ENCODE measurements around the gene MTUS2.

Gene MTUS2

GRCh38 chr13:29456419-29456818, 636.3 kb downstream of the MTUS2 start:
- no peaks in the 10 kb centered on the region for H3K9me3 ChIP-seq (ENCODE audit: control insufficient read depth, low read length)
- no peak overlapping the region for H3K27ac ChIP-seq (ENCODE audit: insufficient read depth, low read length, poor library complexity, severe bottlenecking)
- H3K36me3 ChIP-seq (ENCODE audit: control insufficient read depth, insufficient read depth, low read length): no peaks in the 10 kb centered on the region
- no peaks in the 10 kb centered on the region for H3K27me3 ChIP-seq (replicated peaks; ENCODE audit: control insufficient read depth, insufficient read depth, low read length, poor library complexity, severe bottlenecking)
- H3K4me3 ChIP-seq (ENCODE audit: insufficient read depth, low read depth, low read length, poor library complexity, severe bottlenecking): no peak overlapping the region
- DNase-seq: no peak
- H3K4me1 ChIP-seq (ENCODE audit: control insufficient read depth, insufficient read depth, low read length, poor library complexity, severe bottlenecking): no peaks in the 10 kb centered on the region

- Histone ChIP-seq H3K9me3 (ENCODE audit: control insufficient read depth, low read length) (no peaks in the 10 kb centered on the region), H3K4me3 (ENCODE audit: insufficient read depth, low read depth, low read length, poor library complexity, severe bottlenecking) (no peak overlapping the region), H3K27ac (ENCODE audit: insufficient read depth, low read length, poor library complexity, severe bottlenecking) (no peak overlapping the region), H3K4me1 (ENCODE audit: control insufficient read depth, insufficient read depth, low read length, poor library complexity, severe bottlenecking) (no peaks in the 10 kb centered on the region), H3K27me3 (replicated peaks; ENCODE audit: control insufficient read depth, insufficient read depth, low read length, poor library complexity, severe bottlenecking) (no peaks in the 10 kb centered on the region), H3K36me3 (ENCODE audit: control insufficient read depth, insufficient read depth, low read length) (no peaks in the 10 kb centered on the region)
- DNase-seq: no peak
Measured at GRCh38 chr13:29457299-29457698, 637.2 kb downstream of the MTUS2 start.

GRCh38 chr13:29458419-29458818, 638.3 kb downstream of the MTUS2 start:
- Histone ChIP-seq H3K27me3 (replicated peaks; ENCODE audit: control insufficient read depth, insufficient read depth, low read length, poor library complexity, severe bottlenecking) (no peaks in the 10 kb centered on the region), H3K4me1 (ENCODE audit: control insufficient read depth, insufficient read depth, low read length, poor library complexity, severe bottlenecking) (no peaks in the 10 kb centered on the region), H3K9me3 (ENCODE audit: control insufficient read depth, low read length) (no peaks in the 10 kb centered on the region), H3K27ac (ENCODE audit: insufficient read depth, low read length, poor library complexity, severe bottlenecking) (no peak overlapping the region), H3K36me3 (ENCODE audit: control insufficient read depth, insufficient read depth, low read length) (no peaks in the 10 kb centered on the region), H3K4me3 (ENCODE audit: insufficient read depth, low read depth, low read length, poor library complexity, severe bottlenecking) (no peak overlapping the region)
- no peak for DNase-seq

GRCh38 chr13:29459813-29460355, 639.7 kb downstream of the MTUS2 start:
- no peaks in the 10 kb centered on the region for H3K27me3 ChIP-seq (replicated peaks; ENCODE audit: control insufficient read depth, insufficient read depth, low read length, poor library complexity, severe bottlenecking)
- H3K4me1 ChIP-seq (ENCODE audit: control insufficient read depth, insufficient read depth, low read length, poor library complexity, severe bottlenecking): no peaks in the 10 kb centered on the region
- DNase-seq: no peak
- no peak overlapping the region for H3K4me3 ChIP-seq (ENCODE audit: insufficient read depth, low read depth, low read length, poor library complexity, severe bottlenecking)
- no peaks in the 10 kb centered on the region for H3K9me3 ChIP-seq (ENCODE audit: control insufficient read depth, low read length)
- no peak overlapping the region for H3K27ac ChIP-seq (ENCODE audit: insufficient read depth, low read length, poor library complexity, severe bottlenecking)
- no peaks in the 10 kb centered on the region for H3K36me3 ChIP-seq (ENCODE audit: control insufficient read depth, insufficient read depth, low read length)

GRCh38 chr13:29464105-29464679, 644.1 kb downstream of the MTUS2 start:
- Histone ChIP-seq H3K27me3 (replicated peaks; ENCODE audit: control insufficient read depth, insufficient read depth, low read length, poor library complexity, severe bottlenecking) (no peaks in the 10 kb centered on the region), H3K36me3 (ENCODE audit: control insufficient read depth, insufficient read depth, low read length) (no peaks in the 10 kb centered on the region), H3K4me1 (ENCODE audit: control insufficient read depth, insufficient read depth, low read length, poor library complexity, severe bottlenecking) (no peaks in the 10 kb centered on the region), H3K9me3 (ENCODE audit: control insufficient read depth, low read length) (no peaks in the 10 kb centered on the region), H3K4me3 (ENCODE audit: insufficient read depth, low read depth, low read length, poor library complexity, severe bottlenecking) (no peak overlapping the region), H3K27ac (ENCODE audit: insufficient read depth, low read length, poor library complexity, severe bottlenecking) (no peak overlapping the region)
- DNase-seq: no peak

- Histone ChIP-seq H3K9me3 (ENCODE audit: control insufficient read depth, low read length) (no peaks in the 10 kb centered on the region), H3K4me1 (ENCODE audit: control insufficient read depth, insufficient read depth, low read length, poor library complexity, severe bottlenecking) (no peaks in the 10 kb centered on the region), H3K36me3 (ENCODE audit: control insufficient read depth, insufficient read depth, low read length) (no peaks in the 10 kb centered on the region), H3K27ac (ENCODE audit: insufficient read depth, low read length, poor library complexity, severe bottlenecking) (no peak overlapping the region), H3K27me3 (replicated peaks; ENCODE audit: control insufficient read depth, insufficient read depth, low read length, poor library complexity, severe bottlenecking) (no peaks in the 10 kb centered on the region), H3K4me3 (ENCODE audit: insufficient read depth, low read depth, low read length, poor library complexity, severe bottlenecking) (no peak overlapping the region)
- no peak for DNase-seq
Measured at GRCh38 chr13:29465741-29466293, 645.7 kb downstream of the MTUS2 start.

- Histone ChIP-seq H3K9me3 (ENCODE audit: control insufficient read depth, low read length) (no peaks in the 10 kb centered on the region), H3K36me3 (ENCODE audit: control insufficient read depth, insufficient read depth, low read length) (no peaks in the 10 kb centered on the region), H3K4me1 (ENCODE audit: control insufficient read depth, insufficient read depth, low read length, poor library complexity, severe bottlenecking) (no peaks in the 10 kb centered on the region), H3K4me3 (ENCODE audit: insufficient read depth, low read depth, low read length, poor library complexity, severe bottlenecking) (no peak overlapping the region), H3K27ac (ENCODE audit: insufficient read depth, low read length, poor library complexity, severe bottlenecking) (no peak overlapping the region), H3K27me3 (replicated peaks; ENCODE audit: control insufficient read depth, insufficient read depth, low read length, poor library complexity, severe bottlenecking) (no peaks in the 10 kb centered on the region)
- DNase-seq: no peak
Measured at GRCh38 chr13:29471551-29471950, 651.4 kb downstream of the MTUS2 start.

GRCh38 chr13:29472332-29472961, 652.3 kb downstream of the MTUS2 start:
- no peaks in the 10 kb centered on the region for H3K27me3 ChIP-seq (replicated peaks; ENCODE audit: control insufficient read depth, insufficient read depth, low read length, poor library complexity, severe bottlenecking)
- no peaks in the 10 kb centered on the region for H3K9me3 ChIP-seq (ENCODE audit: control insufficient read depth, low read length)
- peak in 1 of 3 donors; percentile 11 for DNase-seq
- no peak overlapping the region for H3K27ac ChIP-seq (ENCODE audit: insufficient read depth, low read length, poor library complexity, severe bottlenecking)
- no peaks in the 10 kb centered on the region for H3K4me1 ChIP-seq (ENCODE audit: control insufficient read depth, insufficient read depth, low read length, poor library complexity, severe bottlenecking)
- H3K36me3 ChIP-seq (ENCODE audit: control insufficient read depth, insufficient read depth, low read length): no peaks in the 10 kb centered on the region
- H3K4me3 ChIP-seq (ENCODE audit: insufficient read depth, low read depth, low read length, poor library complexity, severe bottlenecking): no peak overlapping the region

- no peak overlapping the region for H3K4me3 ChIP-seq (ENCODE audit: insufficient read depth, low read depth, low read length, poor library complexity, severe bottlenecking)
- no peaks in the 10 kb centered on the region for H3K27me3 ChIP-seq (replicated peaks; ENCODE audit: control insufficient read depth, insufficient read depth, low read length, poor library complexity, severe bottlenecking)
- DNase-seq: no peak
Measured at GRCh38 chr13:29473166-29473565, 653.0 kb downstream of the MTUS2 start.

GRCh38 chr13:29474991-29475390, 654.9 kb downstream of the MTUS2 start:
- Histone ChIP-seq H3K4me1 (ENCODE audit: control insufficient read depth, insufficient read depth, low read length, poor library complexity, severe bottlenecking) (no peaks in the 10 kb centered on the region), H3K27ac (ENCODE audit: insufficient read depth, low read length, poor library complexity, severe bottlenecking) (no peak overlapping the region), H3K9me3 (ENCODE audit: control insufficient read depth, low read length) (no peaks in the 10 kb centered on the region), H3K36me3 (ENCODE audit: control insufficient read depth, insufficient read depth, low read length) (no peaks in the 10 kb centered on the region), H3K27me3 (replicated peaks; ENCODE audit: control insufficient read depth, insufficient read depth, low read length, poor library complexity, severe bottlenecking) (no peaks in the 10 kb centered on the region), H3K4me3 (ENCODE audit: insufficient read depth, low read depth, low read length, poor library complexity, severe bottlenecking) (no peak overlapping the region)
- DNase-seq: no peak

More at GRCh38 chr13:29473166-29473565, 653.0 kb downstream of the MTUS2 start:
- Histone ChIP-seq H3K36me3 (ENCODE audit: control insufficient read depth, insufficient read depth, low read length) (no peaks in the 10 kb centered on the region), H3K9me3 (ENCODE audit: control insufficient read depth, low read length) (no peaks in the 10 kb centered on the region), H3K27ac (ENCODE audit: insufficient read depth, low read length, poor library complexity, severe bottlenecking) (no peak overlapping the region), H3K4me1 (ENCODE audit: control insufficient read depth, insufficient read depth, low read length, poor library complexity, severe bottlenecking) (no peaks in the 10 kb centered on the region)
